NCI-H2107 treated with DMSO at 0.1 percent for 48 hours (cell line): ENCODE data around the gene AGBL4.
"Not testable (repeated sequence)": the region's sequence is repeated elsewhere in the genome, so short reads cannot be mapped to it uniquely, and the experiment has no call there.

Experiments used
- DNase-seq: peaks from one replicate; lab custom pipeline; 2025; ENCODE audit not compliant: unreplicated experiment; lab: John Stamatoyannopoulos, UW

Gene AGBL4

DNA sequence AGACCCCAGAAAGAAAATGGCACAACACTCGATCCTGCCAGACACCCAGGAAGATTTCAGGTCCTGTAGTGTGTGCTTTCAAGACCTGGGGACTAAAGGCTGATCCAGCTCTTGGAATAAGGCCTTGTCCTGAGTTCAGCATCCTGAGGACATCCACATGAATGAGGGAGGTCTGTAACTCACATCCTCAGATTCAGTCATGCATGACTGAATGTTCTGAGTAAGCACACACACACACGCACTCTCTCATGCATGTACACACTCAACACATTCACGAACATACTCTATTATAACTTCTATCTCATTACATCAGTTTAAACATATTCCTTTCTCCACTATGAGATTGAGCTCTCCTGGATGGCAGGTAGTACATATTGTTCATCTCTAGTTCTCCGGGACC is 973.7 kb downstream of the AGBL4 start:
- no peak for DNase-seq

- peak; percentile 25 for DNase-seq
Observed at GRCh38 chr1:49048188-49048587, 975.6 kb downstream of the AGBL4 start.

GRCh38 chr1:49046305-49046704 is 977.4 kb downstream of the AGBL4 start:
- DNase-seq: no peak

GRCh38 chr1:49045371-49045770 is 978.4 kb downstream of the AGBL4 start:
- no peak for DNase-seq

DNA sequence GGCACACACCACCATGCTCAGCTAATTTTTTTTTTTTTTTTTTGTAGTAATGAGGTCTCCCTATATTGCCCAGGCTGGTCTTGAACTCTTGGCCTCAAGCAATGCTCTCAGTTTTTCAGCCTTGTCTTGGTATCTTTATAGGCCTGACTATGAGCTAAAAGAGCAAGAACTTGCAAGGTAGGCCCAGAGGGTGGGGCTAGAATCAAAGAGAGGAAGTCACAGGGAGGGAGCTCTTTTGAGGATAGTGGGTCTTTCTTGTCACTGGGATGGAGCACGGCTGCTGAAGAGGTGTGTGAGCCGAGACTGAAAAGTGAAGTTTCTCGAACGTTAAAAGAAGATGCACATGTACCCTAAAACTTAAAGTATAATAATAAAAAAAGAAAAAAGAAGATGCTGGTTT is 987.1 kb downstream of the AGBL4 start:
- no peak for DNase-seq

DNA sequence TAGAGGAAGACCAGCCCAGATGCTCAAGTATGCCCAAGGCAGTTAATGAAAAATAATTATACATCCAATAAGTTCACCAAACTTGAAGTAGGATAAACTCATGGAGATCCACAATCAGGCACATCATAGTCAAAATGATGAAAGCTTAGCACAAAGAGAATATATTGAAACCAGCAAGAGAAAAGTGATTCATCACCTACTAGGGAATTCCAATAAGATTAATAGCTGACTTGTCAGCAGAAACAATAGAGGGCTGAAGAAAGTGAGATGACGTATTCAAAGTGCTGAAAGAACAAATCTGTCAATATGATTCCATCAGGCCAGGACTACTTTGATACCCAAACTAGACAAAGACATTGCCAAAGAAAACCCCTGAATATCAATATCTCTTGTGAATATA is 995.4 kb downstream of the AGBL4 start:
- DNase-seq: no peak

DNA sequence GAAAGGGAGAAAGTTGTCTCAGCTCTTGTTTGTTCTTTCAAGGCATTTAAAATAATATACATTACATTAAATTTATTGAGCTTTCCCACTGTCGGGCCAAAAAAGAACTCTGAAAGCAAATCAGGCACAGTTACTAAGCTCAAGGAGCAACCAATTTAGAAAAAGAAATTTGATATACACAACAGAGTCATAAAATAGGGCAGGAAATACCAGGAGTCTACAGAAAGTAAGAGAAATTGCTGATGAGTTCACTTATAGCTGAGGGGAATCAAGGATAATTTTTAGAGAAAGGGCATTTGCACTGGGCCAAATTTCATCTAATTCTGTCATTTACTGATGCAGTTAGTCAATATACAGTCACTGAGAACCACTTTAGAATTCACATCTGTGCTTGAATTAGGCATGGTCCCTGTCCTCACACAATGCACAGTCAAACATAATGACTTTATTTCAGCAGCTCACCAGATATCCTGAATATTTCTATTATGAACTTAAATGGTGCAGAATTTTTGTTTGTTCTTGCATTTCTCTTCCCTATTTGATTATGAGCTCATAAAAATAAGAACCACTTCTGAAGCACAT is 997.4 kb downstream of the AGBL4 start:
- no peak for DNase-seq

DNA sequence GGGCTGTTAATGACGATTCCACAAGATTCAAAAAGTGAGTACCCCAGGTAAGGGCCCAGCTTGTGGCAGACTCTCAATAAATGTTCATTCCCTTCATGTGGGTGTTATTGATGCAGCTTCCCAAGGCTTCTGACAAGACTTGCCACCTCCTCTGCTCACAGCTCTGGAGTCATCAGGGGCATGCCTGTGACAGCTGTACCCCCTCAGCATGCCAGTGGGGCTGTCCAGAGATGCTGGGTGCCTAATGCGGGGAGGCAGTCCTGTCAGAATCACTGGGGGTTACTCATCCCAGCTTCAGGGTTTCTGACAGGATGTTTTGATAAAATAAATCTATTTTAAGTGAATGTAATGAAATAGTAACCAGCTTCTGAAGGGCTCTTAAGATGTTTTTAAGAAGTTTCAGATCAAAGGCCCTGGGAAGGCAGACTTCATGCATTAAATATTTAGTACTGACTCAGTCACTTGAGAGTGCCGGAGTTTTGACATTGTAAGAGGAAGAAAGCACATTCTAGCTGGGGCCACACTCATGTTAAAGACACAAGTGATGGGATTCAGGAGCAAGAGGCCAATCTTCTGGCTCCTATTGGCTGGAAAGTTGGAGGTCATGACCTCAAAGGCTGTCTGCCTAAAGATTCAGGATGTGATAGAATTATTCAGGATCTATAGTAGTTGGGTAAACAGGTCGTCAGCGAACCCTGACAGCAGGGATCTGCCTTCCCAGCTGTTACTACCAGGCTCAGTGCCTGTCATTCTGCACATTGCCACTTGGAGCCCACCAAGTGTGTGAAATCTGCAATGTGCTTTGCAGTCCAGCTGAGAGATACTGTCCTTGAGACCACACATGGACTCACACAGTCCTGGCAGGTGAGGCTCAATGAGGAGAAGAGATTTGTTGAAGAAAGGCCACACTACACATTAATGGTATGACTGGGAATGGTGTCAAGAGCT is 1007.5 kb downstream of the AGBL4 start:
- no peak for DNase-seq

GRCh38 chr1:49013079-49013478 is 1010.7 kb downstream of the AGBL4 start:
- DNase-seq: no peak

DNA sequence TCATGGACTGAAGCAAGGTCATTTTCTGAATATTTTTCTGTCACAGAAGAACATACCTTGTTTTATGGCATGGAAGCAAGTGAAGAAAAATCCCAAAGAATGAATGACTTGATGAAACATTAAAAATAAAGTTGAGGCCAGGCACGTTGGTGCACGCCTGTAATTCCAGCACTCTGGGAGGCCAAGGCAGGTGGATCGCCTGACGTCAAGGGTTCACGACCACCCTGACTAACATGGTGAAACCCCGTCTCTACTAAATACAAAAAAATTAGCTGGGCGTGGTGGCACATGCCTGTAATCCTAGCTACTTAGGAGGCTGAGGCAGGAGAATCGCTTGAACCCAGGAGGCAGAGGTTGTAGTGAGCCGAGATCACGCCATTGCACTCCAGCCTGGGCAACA is 1020.8 kb downstream of the AGBL4 start:
- DNase-seq: not testable (repeated sequence)

GRCh38 chr1:48999321-48999720 is 1024.4 kb downstream of the AGBL4 start:
- no peak for DNase-seq

- no peak for DNase-seq
Observed at GRCh38 chr1:48996311-48996710, 1027.4 kb downstream of the AGBL4 start.

DNA sequence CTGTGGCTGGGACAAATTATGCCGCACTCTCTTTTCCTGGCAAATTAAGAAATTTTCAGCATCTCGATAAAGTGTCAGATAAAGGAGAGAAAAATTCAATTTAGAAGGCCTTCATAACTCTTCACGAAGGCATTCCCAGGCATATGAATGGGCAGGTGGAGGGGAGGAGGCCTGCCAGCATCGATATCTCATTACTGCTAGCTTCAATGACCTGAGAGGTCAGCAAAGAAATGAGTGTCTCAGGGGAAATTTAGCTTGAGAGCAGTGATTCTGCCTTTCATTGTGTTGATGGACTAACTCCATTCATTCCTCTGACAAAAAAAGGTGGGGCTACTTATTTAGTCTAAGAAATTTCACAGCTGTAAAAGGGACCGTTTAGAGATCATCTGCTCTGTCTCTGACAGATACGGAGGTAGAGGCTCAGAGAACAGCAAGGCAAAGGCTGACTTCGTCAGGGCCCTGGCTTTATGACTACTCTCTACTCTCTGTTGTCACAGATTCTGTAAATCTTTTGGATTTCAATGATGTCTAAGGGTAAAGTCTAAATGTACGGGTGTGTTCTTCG is 1035.0 kb downstream of the AGBL4 start:
- DNase-seq: no peak

DNA sequence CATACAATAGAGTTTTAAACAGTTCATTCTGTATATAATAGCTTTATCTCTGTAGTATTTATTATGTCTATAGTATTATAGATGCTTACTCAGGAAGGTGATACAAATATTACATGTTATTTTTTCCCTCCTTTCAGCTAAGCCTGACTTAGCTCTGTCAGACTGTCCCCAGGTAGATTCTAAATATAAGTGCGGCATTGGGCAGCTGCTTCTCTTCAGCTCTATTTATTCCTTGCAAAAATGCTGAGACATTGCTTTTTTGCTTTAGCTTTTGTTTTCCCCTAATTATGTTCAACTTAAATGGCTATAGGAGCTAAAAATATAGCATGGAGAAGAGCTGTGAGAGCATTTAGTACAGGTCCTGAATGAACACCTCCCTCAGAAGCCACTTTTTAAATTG is 1043.8 kb downstream of the AGBL4 start:
- no peak for DNase-seq

- DNase-seq: no peak
Observed at GRCh38 chr1:48978413-48978812, 1045.3 kb downstream of the AGBL4 start.

- no peak for DNase-seq
Observed at GRCh38 chr1:48977273-48977672, 1046.5 kb downstream of the AGBL4 start.

DNA sequence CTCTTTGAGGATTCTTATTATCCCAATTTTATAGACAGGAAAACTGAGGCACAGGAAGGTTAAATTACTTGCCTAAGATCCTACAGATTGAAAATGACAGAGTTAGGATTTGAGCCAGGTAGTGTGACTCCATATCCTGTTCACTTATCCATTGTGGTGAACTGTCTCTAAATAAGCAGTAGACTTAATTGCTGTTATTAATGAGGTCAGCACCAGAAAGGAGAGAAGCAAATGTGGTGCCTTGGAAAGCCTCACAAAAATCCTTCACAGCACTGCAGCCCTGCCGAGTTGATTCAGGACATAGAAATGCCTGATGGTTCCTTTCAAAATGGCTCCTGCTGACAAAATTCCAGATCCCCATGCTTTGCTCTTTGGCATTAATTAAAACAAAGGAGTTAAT is 1053.8 kb downstream of the AGBL4 start:
- no peak for DNase-seq

DNA sequence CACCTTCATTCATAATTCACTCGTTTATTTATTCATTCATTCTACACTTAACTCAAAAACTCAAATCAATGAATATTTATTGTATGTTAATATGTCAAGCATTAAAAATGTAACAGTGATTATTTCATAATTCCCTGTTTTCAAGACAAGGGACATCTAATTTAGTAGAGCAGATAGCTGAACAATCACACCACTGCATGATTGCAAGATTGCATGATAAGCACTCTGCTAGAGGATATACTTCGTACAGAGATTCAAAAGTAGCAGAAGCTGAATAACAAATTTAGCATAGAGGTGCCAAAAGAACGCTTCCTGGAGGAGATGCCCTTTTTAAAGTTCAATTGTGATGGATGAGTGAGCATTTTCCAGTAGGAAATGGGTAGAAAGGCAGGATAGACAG is 1056.4 kb downstream of the AGBL4 start:
- DNase-seq: no peak

- no peak for DNase-seq
Observed at GRCh38 chr1:48966583-48966982, 1057.2 kb downstream of the AGBL4 start.

DNA sequence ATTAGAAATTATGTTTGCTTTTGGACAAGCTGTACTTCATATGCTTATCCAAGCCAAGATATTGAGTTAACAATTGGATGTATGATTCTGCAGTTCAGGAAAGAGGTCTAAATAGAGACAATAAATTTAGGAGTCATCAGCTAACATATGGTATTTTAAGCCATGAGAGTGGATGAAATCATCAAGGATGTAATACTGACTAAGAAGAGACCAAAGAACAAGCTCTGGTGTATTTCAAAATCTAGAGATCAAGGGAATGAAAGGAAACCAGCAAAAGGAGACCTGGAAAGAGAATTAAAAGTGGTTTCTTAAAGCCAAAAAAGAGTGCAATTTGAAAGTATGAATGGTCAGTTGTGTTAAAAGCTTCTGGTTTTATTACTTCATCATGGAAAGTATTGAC is 1063.4 kb downstream of the AGBL4 start:
- DNase-seq: no peak

GRCh38 chr1:48955774-48956173 is 1068.0 kb downstream of the AGBL4 start:
- no peak for DNase-seq

DNA sequence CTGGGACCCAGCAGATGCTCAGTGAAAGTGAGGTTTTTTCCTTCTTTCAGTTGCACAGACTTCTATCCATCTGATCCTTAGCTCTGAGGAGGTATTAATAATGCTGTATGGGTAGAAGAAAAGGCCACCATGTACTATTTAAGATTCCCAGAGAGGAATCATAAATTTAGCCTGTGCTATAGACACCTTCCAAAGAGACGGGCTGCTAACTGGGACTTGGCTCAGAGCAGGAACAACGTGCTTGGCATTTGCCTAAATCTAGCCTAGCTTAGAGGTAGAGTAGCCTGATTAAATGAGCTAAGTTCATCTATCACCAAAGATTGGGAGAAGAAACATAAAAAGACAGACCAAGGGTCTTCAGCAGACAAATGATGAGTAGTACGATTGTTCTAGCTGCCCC is 1070.1 kb downstream of the AGBL4 start:
- no peak for DNase-seq
